Esophagus squamous epithelium (tissue), 5 donors: ENCODE measurements around the gene MTLN. TPM values are rescaled to one million over a fixed set of nuclear protein-coding genes. Genes with fewer than 3 reads are reported as not detected.
"Not testable (repeated sequence)": the region's sequence is repeated elsewhere in the genome, so short reads cannot be mapped to it uniquely, and the experiment has no call there.

Source experiments
- DNase-seq: peaks from one replicate; lab custom pipeline; 2025; lab: John Stamatoyannopoulos, UW
- H3K27ac ChIP-seq, 4 donors: fragments of 200-600 bp; sonication (generic); one replicate each; pipeline ENCODE4 v1.5.1; 2016 to 2019; ENCODE audit warnings: mild to moderate bottlenecking in 1 of 4
- H3K27me3 ChIP-seq, 4 donors: fragments of 200-600 bp; sonication (generic); 1 replicate in 3 of 4; 2 replicates in 1 of 4; pipeline versions ENCODE4 v1.5.1 to v1.6.0; 2017 to 2021; ENCODE audit warnings: antibody characterized with exemption in 1 of 4
- H3K36me3 ChIP-seq, 3 donors: fragments of 200-600 bp; sonication (generic); one replicate each; pipeline ENCODE4 v1.5.1; 2016 to 2019
- H3K4me1 ChIP-seq, 3 donors: fragments of 200-600 bp; sonication (generic); one replicate each; pipeline ENCODE4 v1.5.1; 2017 to 2019
- H3K4me3 ChIP-seq, 4 donors: fragments of 200-600 bp; sonication (generic); 1 replicate in 3 of 4; 2 replicates in 1 of 4; pipeline ENCODE4 v1.5.1; 2016 to 2019; ENCODE audit warnings: mild to moderate bottlenecking in 2 of 4, moderate library complexity in 1 of 4
- H3K9me3 ChIP-seq, 3 donors: fragments of 200-600 bp; sonication (generic); one replicate each; pipeline ENCODE4 v1.5.1; 2016 to 2019
- CTCF ChIP-seq, 6 experiments: fragments of 450-650 bp in 4 of 6; fragments of 200-600 bp in 2 of 6; sonication (generic) in 2 of 6; IDR thresholded peaks; one replicate each; pipeline ENCODE4 v1.5.1; 2016 to 2019; ENCODE audit warnings: antibody characterized with exemption in 6 of 6, mild to moderate bottlenecking in 4 of 6, moderate library complexity in 4 of 6
- POLR2A ChIP-seq, 4 donors: fragments of 450-650 bp; IDR thresholded peaks; one replicate each; pipeline ENCODE4 v1.6.1; 2017; ENCODE audit warnings: antibody characterized with exemption in 4 of 4, mild to moderate bottlenecking in 4 of 4, moderate library complexity in 3 of 4
- WGBS, 2 donors: methylation state at CpG; one replicate each; pipeline ENCODE4 v1.1.5; 2018; 5-methylcytosine and 5-hydroxymethylcytosine counted together
- intact Hi-C: fragments of 100-400 bp; cut with DNase I; formaldehyde crosslinking; loops from one replicate; pipeline ENCODE4 v1.15.0; 2022
- total RNA-seq, 4 donors: library from RNA; depleted of rRNA; stranded (reverse); fragments of >200 nt; gene quantifications; one replicate each; pipeline ENCODE4 v1.1.0, GENCODE V29; 2016
- donor health status: DM: yes; HTN: yes; CAD: no.

The MTLN gene
- total RNA-seq, 4 donors from 2014 or later: 59.3 to 117 (median 78.2) TPM

- Histone ChIP-seq H3K27me3 (no peaks in the 10 kb centered on the region), H3K4me3 (peak within 1 kb of the TSS; percentile 36 to 73 (median 61)), H3K9me3 (no peaks in the 10 kb centered on the region), H3K4me1 (peaks cover 6 to 20% (median 7%) of the 10 kb centered on the region in 3 donors), H3K36me3 (peaks cover 0 to 19% (median 0%) of the 10 kb centered on the region in 3 donors), H3K27ac (peak within 1 kb of the TSS; percentile 70 to 81 (median 75))
- TF ChIP-seq POLR2A (IDR thresholded peaks at IDR 0.05) (peak in 1 of 4 donors; percentile 25), CTCF (IDR thresholded peaks at IDR 0.05) (peak in 2 of 6 experiments; percentile 13 to 14)
- 0 to 4% methylated on average over 19 to 28 of the region's 43 CpGs for WGBS, 2 donors
- intact Hi-C loops: no loop called here
- DNase-seq: peak; percentile 18
Measured at GRCh38 chr2:110204408-110205385, 7.7 kb downstream of the MTLN start, which contains the start of gene NPHP1. Gene NPHP1, minus strand, starts transcription at chr2:110205013. Its CDS starts 45 bp downstream, at chr2:110204968.

GRCh38 chr2:110198016-110198415, 14.3 kb downstream of the MTLN start:
- Histone ChIP-seq H3K27ac (no peak overlapping the region), H3K4me3 (no peak overlapping the region), H3K4me1 (no peaks in the 10 kb centered on the region), H3K27me3 (no peaks in the 10 kb centered on the region), H3K9me3 (no peaks in the 10 kb centered on the region), H3K36me3 (peaks cover 0 to 10% (median 0%) of the 10 kb centered on the region in 3 donors)
- no peak for TF ChIP-seq POLR2A (IDR thresholded peaks at IDR 0.05)
- TF ChIP-seq CTCF (IDR thresholded peaks at IDR 0.05): no peak
- intact Hi-C loops: no loop called here
- 69 to 75% methylated on average over 3 of the region's 3 CpGs for WGBS, 2 donors
- DNase-seq: no peak

- Histone ChIP-seq H3K36me3 (peaks cover 0 to 10% (median 0%) of the 10 kb centered on the region in 3 donors), H3K27ac (no peak overlapping the region), H3K4me3 (no peak overlapping the region), H3K27me3 (no peaks in the 10 kb centered on the region), H3K9me3 (no peaks in the 10 kb centered on the region), H3K4me1 (no peaks in the 10 kb centered on the region)
- DNase-seq: no peak
- WGBS, 2 donors: 88 to 93% methylated on average over 4 of the region's 4 CpGs
- intact Hi-C loops: no loop called here
- TF ChIP-seq CTCF (IDR thresholded peaks at IDR 0.05) (no peak), POLR2A (IDR thresholded peaks at IDR 0.05) (no peak)
Measured at GRCh38 chr2:110197452-110197851, 14.9 kb downstream of the MTLN start.

GRCh38 chr2:110190169-110190568, 22.2 kb downstream of the MTLN start:
- H3K9me3 ChIP-seq, DNase-seq, H3K4me1 ChIP-seq, H3K27ac ChIP-seq, H3K27me3 ChIP-seq, H3K4me3 ChIP-seq, intact Hi-C loops, H3K36me3 ChIP-seq: not testable (repeated sequence)
- 80 to 100% methylated on average over 2 to 6 of the region's 23 CpGs for WGBS, 2 donors

- Histone ChIP-seq H3K36me3 (peaks cover 0 to 4% (median 0%) of the 10 kb centered on the region in 3 donors), H3K4me1 (peaks cover 0 to 15% (median 7%) of the 10 kb centered on the region in 3 donors), H3K4me3 (no peak overlapping the region), H3K9me3 (peaks cover 0 to 13% (median 10%) of the 10 kb centered on the region in 3 donors), H3K27ac (no peak overlapping the region), H3K27me3 (no peaks in the 10 kb centered on the region)
- WGBS, 2 donors: 93 to 97% methylated on average over 2 of the region's 2 CpGs
- TF ChIP-seq CTCF (IDR thresholded peaks at IDR 0.05): no peak
- no peak for TF ChIP-seq POLR2A (IDR thresholded peaks at IDR 0.05)
- intact Hi-C loops: no loop called here
- no peak for DNase-seq
Measured at GRCh38 chr2:110182449-110182848, 29.9 kb downstream of the MTLN start.
